Stimulated activated CD8-positive, alpha-beta memory T cell treated with anti-CD3 and anti-CD28 coated beads, Interleukin-7, amount 100 ng/mL, for 24 hours (primary cell): ENCODE data around the gene CYB5D1.
"Not testable (repeated sequence)": the region's sequence is repeated elsewhere in the genome, so short reads cannot be mapped to it uniquely, and the experiment has no call there.

Source experiments
- DNase-seq: peaks from one replicate; pipeline ENCODE4 v3.0.0-alpha.2; 2020; ENCODE audit warnings: low read depth

CYB5D1 gene

DNA sequence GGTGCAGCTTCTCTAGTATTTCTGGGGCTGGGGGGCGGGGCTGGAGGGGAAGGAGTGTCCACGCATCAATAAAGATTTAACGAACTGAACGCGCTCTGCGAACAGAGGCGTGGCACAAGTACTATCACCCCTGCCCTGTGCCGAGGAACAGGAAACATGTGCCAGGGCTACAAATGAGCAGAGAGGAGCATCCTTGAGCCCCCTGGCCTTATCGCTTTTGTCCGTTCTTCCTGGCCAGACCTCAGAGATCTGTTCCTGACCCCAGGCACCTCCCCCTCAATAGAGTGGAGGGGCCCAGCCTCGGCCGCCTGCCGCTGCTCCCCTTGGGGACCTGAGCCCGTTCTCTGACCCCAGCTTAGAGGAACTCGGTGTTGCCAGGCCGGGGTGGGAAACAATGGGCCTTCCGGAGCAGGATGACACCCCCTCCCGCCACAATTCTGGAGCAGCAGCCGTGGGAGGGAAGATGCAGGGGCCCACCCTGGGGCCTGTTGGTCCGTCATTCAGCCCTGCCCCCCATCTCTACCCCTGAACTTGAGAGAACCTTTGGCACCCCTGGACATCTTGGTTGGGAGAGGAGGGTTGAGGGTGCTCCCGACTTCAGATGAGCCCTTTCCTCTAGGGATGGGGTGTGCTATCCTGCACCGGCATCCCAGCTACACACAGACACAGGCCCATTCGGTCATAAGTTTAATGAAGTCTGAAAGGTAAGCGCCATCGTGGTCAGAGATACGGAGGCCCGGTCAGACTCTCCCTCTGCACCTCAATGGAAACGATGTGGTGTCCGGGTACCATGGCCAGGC is 1.6 kb upstream of the CYB5D1 start:
- no peak for DNase-seq

DNA sequence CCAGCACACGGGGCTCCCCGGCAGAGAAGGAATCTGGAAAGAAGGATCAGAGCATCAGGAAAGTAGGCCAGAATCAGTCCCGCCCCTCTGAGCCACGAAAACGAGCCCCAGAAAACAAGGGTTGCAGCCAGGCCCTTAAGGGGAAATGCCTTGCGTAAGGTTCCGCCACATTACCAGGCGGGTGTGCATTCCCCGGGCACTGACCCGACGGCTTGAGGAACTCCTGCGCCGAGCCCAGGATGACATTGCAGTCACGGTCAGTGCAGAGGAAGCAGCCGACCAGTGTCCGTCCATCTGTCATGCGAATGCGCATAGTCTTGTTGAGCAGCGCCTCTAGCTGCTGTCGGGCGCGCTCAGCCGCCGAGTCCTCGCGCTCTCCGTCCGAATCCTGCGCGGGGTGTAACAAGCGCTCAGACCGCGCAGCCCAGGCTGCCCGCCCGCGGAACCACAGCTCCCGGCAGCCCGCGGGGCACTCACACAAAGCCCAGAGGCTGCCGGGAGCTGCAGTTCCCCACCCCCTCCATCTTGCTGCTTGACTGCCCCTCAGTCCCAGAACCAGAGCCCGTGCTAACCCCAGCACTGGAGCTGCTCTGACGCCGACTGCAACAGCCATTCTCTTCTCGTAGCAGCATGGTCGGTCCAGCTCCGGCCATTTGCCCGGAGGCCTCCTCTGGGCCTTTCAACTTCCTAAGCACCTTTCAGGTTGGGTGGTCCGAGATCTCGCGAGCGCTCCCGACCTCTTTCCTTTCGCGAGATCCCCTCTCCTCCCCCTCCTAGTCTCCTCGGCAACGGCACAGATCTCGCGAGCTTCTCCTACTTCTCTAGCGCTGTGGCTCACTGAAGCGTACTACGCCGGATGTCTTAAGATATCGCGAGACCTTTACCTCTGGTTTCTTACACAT is 741 bp upstream of the CYB5D1 start, which contains the start of gene NAA38:
Gene NAA38, minus strand, starts transcription at position 749 of the 902 bp plus-strand sequence. Its CDS starts 96 bp downstream, at position 653.
- peak; percentile 86 for DNase-seq

DNA sequence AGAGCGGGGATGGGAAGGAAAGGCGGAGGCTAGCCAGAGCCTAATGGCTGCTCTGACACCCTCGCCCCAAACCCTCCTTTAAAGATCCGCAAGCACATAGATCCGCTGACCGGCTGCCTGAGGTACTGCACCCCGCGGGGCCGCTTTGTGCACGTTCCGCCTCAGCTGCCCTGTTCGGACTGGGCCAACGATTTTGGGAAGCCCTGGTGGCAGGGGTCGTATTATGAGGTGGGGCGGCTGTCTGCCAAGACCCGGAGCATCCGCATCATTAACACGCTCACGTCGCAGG is 663 bp downstream of the CYB5D1 start:
- DNase-seq, result no peak

DNA sequence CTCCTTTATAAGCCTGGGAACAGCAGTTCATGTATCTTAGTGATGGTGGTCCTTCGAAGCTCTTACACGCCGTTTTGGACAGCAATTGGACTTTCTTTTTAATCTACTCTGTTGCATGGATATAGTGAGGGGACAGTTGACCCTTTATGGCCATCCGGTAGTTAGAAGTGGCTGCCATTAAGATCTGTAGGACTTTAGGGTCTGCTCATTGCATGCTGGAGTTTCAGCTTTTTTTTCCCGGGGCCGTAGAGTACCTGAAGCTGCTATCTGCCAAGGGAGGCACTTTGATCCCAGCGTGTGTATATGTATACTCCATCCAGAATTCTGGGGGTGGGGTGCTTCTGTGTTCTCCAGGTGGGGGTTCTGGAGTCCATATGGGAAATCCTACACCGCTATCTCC is 1.2 kb downstream of the CYB5D1 start:
- DNase-seq, result no peak

DNA sequence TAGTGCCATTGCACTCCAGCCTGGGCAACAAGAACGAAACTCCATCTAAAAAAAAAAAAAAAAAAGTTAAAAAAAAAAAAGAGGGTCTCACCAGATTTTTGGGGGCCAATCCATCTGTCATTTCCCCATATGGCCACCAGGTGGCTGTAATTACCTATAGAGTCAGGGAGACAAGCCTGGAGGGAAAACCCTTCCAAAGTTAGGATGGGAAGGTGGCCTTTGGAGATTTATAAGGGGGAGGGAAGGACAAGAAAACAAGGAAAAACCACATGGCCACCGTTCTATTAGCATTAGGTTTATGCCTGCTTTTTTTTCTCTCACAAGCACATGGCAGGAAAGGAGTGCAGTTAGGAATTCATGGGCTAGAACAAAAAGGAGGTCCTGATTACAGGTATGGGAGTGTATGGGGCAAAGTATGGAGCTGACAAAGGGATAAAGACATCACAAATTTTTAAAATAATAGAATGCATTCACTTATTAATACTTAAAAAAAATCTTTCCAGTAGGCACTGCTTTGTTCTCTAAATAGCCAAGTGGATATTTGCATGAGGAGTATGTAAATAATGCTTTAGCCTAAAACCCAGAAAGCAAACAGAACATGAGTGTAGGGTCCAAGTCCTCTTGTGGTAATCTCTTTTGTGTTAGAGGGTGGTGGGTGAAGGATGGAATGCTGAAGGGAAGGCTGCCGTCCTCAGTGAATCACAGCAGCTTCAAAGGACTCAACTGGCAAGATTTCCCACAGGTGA is 5.1 kb downstream of the CYB5D1 start:
- no peak for DNase-seq

DNA sequence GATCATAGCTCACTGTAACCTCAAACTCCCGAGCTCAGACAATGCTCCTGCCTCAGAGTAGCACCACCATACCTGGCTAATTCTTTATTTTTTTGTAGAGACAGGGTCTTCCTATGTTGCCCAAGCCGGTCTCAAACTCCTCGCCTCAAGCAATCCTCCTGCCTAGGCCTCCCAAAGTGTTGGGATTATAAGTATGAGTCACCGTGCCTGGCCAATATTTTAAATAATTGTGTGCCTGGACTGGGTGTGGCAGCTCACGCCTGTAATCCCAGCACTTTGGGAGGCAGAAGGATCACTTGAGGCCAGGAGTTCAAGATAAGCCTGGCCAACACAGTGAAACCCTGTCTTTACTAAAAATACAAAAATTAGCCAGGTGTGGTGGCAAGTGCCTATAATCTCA is 6.6 kb downstream of the CYB5D1 start:
- DNase-seq, result not testable (repeated sequence)

DNA sequence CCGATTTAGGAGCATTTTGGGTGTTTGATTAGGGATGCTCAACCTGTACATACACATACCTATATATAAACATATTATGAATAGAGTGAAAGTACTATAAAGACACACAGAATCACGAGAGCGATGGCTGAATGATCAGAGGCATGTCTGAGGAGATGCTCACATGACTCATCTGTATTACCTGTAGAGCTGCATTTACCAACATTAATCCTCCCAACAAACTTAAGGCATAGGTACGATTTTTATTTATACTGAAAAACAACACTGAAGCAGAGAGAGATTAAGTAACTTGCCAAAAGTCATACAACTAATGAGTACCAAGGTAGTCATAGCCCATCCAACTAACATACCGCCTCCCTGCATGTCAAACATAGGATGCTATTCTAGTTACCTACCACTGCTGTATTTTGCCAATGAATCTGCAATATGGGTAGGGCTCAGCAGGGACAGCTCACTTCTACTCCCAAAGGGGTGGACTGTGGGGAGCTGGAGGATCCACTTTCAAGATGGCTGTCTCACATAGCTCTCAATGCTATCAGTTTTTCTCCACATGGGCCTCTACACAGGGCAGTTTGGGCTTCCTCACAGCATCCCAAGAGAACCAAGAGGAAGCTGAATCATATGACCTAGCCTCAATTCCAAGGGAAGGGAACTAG is 7.3 kb downstream of the CYB5D1 start:
- DNase-seq, result no peak

DNA sequence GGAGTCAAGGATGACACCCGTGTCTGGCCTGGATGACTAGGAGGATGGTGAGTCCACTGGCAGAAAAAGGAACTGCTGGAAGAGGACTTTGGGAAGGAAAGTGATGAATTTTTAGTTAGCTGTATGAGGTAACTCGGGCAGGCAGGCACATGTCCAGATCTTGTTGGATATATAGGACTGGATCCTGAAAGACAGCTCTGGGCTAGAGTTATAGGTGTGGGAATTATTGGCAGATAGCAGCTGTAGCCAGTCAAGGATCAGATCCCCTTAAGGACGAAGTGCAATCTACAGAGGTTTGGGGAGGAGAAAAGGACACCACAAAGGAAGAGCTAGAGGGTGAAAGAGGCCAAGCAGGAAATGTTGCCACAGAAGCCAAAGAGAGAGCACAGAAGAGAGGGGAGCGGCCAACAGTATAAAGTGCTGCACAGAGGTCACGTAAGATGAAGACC is 10.1 kb downstream of the CYB5D1 start:
- DNase-seq, result no peak

DNA sequence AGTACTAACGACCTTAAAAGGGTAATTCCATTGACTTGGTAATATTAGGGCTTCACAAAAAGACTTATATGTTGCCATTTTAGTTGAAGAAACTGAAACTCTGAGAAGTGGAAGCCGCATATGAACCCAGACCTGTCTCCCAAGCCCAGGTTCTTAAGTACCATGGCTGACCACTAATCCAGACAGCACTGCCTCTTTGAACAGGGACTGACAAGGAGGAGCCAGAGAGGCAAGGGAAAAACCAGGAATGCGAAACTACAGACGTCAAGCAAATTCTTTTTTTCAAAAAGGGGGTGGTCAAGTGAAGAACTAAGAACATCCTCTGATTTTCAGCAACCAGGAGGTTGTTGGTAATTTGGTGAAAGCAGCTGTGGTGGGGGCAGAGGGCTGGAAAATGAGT is 15.2 kb downstream of the CYB5D1 start:
- no peak for DNase-seq

DNA sequence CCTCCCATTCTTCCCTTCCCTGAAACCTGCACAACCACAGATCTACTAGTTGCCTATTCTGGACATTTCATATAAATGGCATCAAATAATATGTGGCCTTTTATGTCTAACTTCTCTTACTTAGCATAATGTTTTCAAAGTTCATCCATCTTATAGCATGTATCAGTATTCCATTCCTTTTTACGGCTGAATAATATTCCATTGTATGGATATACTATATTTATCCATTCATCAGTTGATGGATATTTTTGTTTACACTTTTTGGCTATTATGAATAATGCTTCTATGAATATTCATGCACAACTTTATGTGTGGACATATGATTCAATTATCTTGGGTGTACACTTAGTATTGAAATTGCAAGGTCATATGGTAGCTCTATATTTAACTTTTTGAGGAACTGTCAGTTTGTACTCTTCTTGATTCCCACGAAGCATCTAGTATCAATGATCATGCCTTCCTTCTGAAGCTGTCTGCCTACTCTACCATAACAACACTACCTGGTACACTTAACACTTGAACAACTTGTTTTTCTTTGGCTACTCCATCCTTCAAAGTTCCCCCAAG is 18.1 kb downstream of the CYB5D1 start:
- DNase-seq, result no peak

DNA sequence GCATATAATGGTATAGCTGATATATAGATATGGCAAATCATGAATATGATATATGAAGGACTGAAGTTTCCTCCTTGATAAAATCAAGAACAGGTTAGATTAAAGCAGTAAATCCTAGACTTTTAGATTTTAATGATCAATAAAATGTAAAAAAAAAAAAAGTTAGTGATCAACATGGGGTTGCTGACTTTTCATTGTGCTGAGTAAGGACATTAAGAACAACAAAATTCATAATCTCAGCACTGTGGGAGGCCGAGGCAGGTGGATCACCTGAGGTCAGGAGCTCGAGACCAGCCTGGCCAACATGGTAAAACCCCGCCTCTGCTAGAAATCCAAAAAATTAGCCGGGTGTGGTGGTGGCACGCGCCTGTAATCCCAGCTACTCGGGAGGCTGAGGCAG is 20.4 kb downstream of the CYB5D1 start:
- no peak for DNase-seq

DNA sequence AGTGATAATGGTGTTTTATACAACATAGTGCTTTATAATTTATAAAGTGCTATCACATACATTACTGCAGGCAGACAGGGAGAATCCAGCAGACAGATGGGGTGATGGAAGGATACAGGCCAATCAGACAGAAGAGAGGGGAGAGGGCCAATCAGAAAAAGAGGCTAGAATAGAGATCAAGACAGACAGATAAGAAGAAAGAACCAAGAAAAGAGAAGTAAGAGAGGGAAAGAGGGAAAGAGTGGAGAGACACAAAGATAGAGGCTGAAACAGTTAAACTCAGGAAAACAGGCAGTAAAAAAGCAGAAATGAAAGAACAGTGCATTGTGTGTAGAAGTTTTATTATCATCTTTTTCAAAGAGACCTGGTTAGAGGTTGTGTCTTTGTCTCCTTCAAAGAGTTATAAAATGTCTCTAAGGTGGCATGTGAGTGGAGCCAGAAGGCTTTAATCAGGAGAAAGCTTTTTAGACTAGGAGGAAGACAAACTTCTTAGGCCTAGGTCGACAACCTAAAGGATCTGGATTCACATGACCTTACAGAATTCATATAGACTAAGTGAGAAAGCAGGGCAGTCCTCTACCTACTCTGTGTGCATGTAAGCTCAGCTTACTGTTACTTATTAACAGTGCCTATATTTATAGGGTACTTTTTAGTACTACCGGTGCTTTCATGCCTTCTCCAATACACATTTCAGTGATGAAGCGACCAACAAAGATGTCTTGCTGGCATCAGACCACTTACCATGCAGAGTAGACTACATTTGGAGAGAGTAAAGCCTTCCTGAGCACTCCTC is 22.5 kb downstream of the CYB5D1 start:
- DNase-seq, result no peak

DNA sequence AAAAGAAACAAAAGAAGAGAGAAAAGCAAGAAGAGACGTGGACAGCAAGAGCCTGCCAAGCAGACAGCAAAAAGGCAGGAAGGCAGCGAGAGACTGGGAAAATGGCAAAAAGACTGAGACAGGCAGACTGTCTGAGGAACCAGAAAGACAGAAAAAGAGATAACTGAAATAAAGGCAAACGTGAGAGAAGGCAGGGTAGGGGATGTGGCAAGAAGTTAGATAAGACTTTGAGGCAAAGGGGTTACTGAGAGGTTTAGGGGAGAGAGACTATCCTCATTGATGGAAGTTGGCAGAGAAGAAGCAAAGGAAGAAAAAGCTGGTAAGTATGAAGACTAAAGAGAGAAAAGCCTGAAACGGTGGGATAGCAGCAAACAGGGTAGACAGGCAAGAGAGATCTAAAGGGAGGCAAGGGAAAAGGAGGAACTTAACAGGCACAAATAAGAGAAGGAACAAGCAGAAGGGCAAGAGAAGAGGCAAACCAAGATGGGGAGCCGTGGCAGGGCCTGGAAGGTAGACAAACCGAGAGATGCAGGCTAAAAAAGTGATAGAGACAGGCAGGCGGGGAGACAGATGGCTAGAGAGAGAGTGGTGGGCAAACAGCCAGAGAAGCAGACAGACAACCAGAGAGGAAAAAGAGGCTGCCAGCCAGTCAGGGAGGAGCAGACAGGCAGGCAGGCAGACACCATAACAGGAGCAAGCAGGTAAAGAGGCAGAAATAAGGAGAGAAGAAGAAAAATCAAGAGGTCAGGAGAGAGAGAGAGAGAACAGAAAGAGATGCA is 23.7 kb downstream of the CYB5D1 start:
- DNase-seq, result no peak

DNA sequence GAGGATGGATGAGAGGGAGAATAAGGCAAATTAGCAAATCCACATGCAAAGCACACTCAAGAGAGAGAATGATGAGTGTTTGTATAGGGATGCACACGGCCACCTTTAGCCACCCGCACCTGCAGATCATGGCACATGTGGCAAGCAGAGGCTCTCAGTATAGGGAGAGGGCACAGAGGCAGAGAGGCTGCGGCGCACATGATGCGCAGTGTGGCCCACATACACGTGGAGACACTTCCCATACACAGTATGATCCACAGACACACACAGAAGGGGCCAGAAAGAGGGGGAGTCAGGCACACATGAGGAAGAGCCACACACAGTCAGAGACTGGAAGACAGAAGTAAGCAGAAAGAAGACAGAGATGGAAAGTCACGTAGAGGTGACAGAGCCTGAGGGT is 24.3 kb downstream of the CYB5D1 start:
- no peak for DNase-seq

DNA sequence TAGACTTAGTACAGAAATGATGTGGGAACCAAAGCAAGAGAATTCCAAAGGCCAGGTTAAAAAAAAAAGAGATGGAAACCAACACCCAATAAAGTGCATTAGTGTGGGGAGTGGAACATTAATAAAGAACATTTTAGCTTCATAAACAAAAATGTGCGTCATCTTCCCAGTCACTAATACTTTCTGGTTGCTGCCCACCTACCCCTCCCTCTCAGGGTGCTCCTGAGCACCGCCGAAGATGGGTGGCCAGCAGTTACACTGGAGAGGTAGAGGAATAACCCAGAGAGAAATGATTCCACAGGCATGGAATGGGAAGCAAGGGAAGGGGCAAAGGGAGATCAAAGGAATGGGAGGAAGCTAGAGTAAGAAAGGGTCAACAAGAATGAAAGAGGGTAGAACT is 24.8 kb downstream of the CYB5D1 start:
- no peak for DNase-seq

DNA sequence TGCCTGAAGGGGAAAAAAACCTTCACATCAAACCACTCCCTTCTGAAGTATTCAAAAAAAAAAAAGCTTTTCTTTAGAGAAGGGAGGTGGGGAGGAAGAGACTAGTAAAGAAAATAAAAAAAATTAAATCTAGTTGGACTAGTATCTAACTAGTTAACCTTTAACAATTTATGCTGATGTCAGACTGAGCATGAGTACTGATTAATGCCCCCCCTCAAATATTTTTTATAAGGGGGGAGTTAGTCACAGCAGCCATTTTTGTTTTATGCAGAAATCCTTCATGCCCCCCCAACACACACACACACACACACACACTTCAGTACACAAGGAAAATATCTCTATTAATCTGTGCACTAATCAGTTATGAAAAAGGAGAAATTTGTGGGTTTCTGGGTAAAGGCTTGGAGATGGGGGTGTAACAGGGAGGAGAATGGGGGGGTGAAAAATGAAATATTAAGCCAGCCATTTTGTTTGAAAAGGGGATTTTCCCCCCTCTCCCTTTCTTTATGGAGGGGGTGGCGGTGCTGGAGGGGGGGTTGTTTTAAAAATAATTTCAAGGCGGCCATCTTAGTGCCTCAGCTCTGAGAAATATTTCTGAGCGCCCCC is 26.1 kb downstream of the CYB5D1 start:
- DNase-seq, result no peak

DNA sequence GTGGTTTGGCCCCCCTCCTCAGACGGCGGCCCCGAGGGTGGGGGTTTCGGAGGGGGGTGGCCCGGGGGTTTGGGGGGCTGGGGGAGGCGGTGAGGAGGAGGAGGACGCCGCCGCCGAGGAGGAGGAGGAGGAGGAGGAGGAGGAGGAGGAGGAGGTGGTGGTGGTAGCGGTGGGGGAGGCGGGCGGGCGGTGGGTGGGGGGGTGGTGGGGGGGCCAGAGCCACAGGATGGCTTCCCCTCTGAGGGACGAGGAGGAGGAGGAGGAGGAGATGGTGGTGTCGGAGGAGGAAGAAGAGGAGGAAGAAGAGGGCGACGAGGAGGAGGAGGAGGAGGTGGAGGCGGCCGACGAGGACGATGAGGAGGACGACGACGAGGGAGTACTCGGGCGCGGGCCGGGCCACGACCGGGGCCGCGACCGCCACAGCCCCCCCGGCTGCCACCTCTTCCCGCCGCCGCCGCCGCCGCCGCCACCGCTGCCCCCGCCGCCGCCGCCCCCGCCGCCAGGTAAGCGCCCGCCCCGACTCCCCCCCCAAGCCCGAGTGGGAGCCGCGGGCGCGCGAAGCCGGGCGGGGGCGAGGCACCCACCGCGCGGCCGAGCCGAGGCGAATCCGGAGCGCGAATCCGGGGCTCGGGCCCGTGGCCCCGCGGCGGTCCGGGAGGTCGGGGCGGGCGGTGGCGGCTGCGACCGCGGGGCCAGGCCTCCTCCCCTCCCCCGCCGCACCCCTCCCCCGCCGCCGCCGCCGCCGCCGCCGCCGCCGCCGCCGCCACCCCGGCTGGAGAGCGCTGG is 27.0 kb downstream of the CYB5D1 start:
- no peak for DNase-seq

DNA sequence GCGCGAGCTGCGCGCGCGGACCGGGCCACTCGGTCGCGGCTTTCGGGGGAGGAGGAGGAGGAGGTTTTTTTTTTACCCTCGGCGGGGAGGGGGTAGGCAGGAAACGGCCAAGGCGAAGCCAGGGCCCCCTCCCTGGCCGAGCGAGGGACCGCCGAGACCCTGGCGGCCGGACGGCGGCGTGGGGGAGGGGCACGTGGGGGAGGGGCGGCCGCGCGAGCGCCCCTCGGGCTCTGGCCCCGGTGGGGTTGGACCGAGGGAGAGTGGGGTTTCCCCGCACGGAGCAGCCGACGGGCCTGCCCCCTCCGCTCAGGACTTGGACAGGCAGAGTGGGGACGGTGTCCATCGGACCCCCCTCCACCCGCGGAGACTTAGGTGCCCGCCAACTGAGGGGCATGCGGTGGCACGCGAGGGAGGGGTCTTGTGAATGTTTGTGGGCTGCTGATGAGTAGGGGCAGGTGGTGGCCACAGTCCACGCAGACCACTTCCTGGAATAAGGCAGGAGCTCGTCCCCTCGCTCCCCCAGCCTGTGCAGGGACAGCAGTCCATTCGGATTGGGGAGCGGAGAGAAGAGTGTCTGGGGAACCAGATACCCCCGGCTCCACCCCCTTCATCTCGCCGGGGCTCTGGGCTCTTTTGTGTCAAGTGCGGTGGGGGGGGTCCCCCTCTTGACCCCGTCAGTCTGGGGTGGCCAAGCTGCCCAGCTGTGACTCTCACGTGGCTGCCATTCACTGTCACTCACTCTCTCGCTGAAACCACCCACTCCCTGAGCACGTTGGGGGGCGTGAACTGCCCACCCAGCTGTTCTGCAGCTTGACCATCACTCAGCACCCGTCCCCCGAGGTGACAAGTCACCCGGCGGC is 27.8 kb downstream of the CYB5D1 start:
- DNase-seq, result no peak
